Effector memory CD4-positive, alpha-beta T cell (primary cell): ENCODE results near the gene HOXB9.
A peak's percentile ranks its signal among the peaks of the same experiment; 100 is the strongest.

Experiments
- DNase-seq, 3 donors: peaks; one replicate each; pipeline ENCODE4 v3.0.0-alpha.2; 2020
- H3K27ac ChIP-seq: 2 replicates; pipeline ENCODE4 v1.7.0; 2013; ENCODE audit warnings: mild to moderate bottlenecking, low read length, moderate library complexity; ENCODE audit not compliant: insufficient read depth, poor library complexity, severe bottlenecking
- H3K27me3 ChIP-seq: replicated peaks from 2 replicates; pipeline ENCODE4 v1.7.0; 2013; ENCODE audit warnings: mild to moderate bottlenecking, low read length; ENCODE audit not compliant: insufficient read depth, control insufficient read depth, poor library complexity, severe bottlenecking
- H3K36me3 ChIP-seq: 2 replicates; pipeline ENCODE4 v1.7.0; 2013; ENCODE audit warnings: mild to moderate bottlenecking, low read length, moderate library complexity; ENCODE audit not compliant: control insufficient read depth, insufficient read depth
- H3K4me1 ChIP-seq: 2 replicates; pipeline ENCODE4 v1.7.0; 2013; ENCODE audit warnings: low read length, mild to moderate bottlenecking; ENCODE audit not compliant: control insufficient read depth, insufficient read depth, poor library complexity, severe bottlenecking
- H3K4me3 ChIP-seq: 2 replicates; pipeline ENCODE4 v1.7.0; 2013; ENCODE audit warnings: low read length, low read depth, mild to moderate bottlenecking; ENCODE audit not compliant: insufficient read depth, poor library complexity, severe bottlenecking
- H3K9me3 ChIP-seq: 2 replicates; pipeline ENCODE4 v1.7.0; 2013; ENCODE audit warnings: mild to moderate bottlenecking, low read length, moderate library complexity; ENCODE audit not compliant: control insufficient read depth

Gene HOXB9

GRCh38 chr17:48615963-48616716 is 10.0 kb downstream of the HOXB9 start:
- Histone ChIP-seq H3K4me1 (peaks cover 49% of the 10 kb centered on the region), H3K36me3 (no peaks in the 10 kb centered on the region), H3K27me3 (peaks cover 83% of the 10 kb centered on the region), H3K9me3 (no peaks in the 10 kb centered on the region), H3K4me3 (no peak overlapping the region), H3K27ac (no peak overlapping the region)
- DNase-seq: no peak

GRCh38 chr17:48615047-48615962 is 10.9 kb downstream of the HOXB9 start, which contains the start of gene HOXB8:
Gene HOXB8 (minus strand): TSS chr17:48615292. CDS start chr17:48614704, 588 bp downstream.
- DNase-seq: no peak
- no peaks in the 10 kb centered on the region for H3K9me3 ChIP-seq
- H3K36me3 ChIP-seq: no peaks in the 10 kb centered on the region
- peak within 1 kb of the TSS; percentile 6 for H3K4me3 ChIP-seq
- H3K27me3 ChIP-seq: peaks cover 86% of the 10 kb centered on the region
- peaks cover 57% of the 10 kb centered on the region for H3K4me1 ChIP-seq
- no peak within 1 kb of the TSS for H3K27ac ChIP-seq

- no peak for DNase-seq
- Histone ChIP-seq H3K27me3 (peaks cover 84% of the 10 kb centered on the region), H3K36me3 (no peaks in the 10 kb centered on the region), H3K9me3 (no peaks in the 10 kb centered on the region), H3K27ac (no peak overlapping the region), H3K4me3 (peak overlapping the region; percentile 6), H3K4me1 (peaks cover 63% of the 10 kb centered on the region)
Observed at GRCh38 chr17:48613862-48614694, 12.1 kb downstream of the HOXB9 start.

GRCh38 chr17:48612854-48613691 is 13.1 kb downstream of the HOXB9 start:
- H3K27ac ChIP-seq: no peak overlapping the region
- H3K27me3 ChIP-seq: peaks cover 76% of the 10 kb centered on the region
- H3K9me3 ChIP-seq: no peaks in the 10 kb centered on the region
- H3K4me3 ChIP-seq: peak overlapping the region; percentile 44
- DNase-seq: peak; percentile 31 to 44 (median 37)
- peaks cover 56% of the 10 kb centered on the region for H3K4me1 ChIP-seq
- no peaks in the 10 kb centered on the region for H3K36me3 ChIP-seq

GRCh38 chr17:48612456-48612853 is 13.7 kb downstream of the HOXB9 start:
- Histone ChIP-seq H3K36me3 (no peaks in the 10 kb centered on the region), H3K4me1 (peaks cover 50% of the 10 kb centered on the region), H3K9me3 (no peaks in the 10 kb centered on the region), H3K27ac (no peak overlapping the region), H3K4me3 (peak overlapping the region; percentile 44), H3K27me3 (peaks cover 70% of the 10 kb centered on the region)
- no peak for DNase-seq

- DNase-seq: no peak
- Histone ChIP-seq H3K27me3 (peaks cover 70% of the 10 kb centered on the region), H3K4me3 (peak overlapping the region; percentile 60), H3K9me3 (no peaks in the 10 kb centered on the region), H3K36me3 (no peaks in the 10 kb centered on the region), H3K27ac (no peak overlapping the region), H3K4me1 (peaks cover 49% of the 10 kb centered on the region)
Observed at GRCh38 chr17:48611681-48612455, 14.3 kb downstream of the HOXB9 start.

- Histone ChIP-seq H3K4me1 (peaks cover 49% of the 10 kb centered on the region), H3K9me3 (no peaks in the 10 kb centered on the region), H3K4me3 (peak overlapping the region; percentile 60), H3K36me3 (no peaks in the 10 kb centered on the region), H3K27ac (no peak overlapping the region), H3K27me3 (peaks cover 66% of the 10 kb centered on the region)
- no peak for DNase-seq
Observed at GRCh38 chr17:48611213-48611612, 14.9 kb downstream of the HOXB9 start.

GRCh38 chr17:48610282-48611211 is 15.6 kb downstream of the HOXB9 start, which contains the start of gene HOXB7:
Gene HOXB7 (minus strand): TSS chr17:48611017. CDS start chr17:48610918, 99 bp downstream.
- Histone ChIP-seq H3K4me3 (peak within 1 kb of the TSS; percentile 60), H3K27me3 (peaks cover 61% of the 10 kb centered on the region), H3K36me3 (no peaks in the 10 kb centered on the region), H3K27ac (no peak within 1 kb of the TSS), H3K9me3 (no peaks in the 10 kb centered on the region), H3K4me1 (peaks cover 49% of the 10 kb centered on the region)
- peak in 2 of 3 donors; percentile 29 to 57 for DNase-seq
